ENCODE data around the gene FNDC7. TPM values are rescaled to one million over a fixed set of nuclear protein-coding genes. Genes with fewer than 3 reads are reported as not detected.
A peak's percentile ranks its signal among the peaks of the same experiment; 100 is the strongest.
"Not testable (repeated sequence)": the region's sequence is repeated elsewhere in the genome, so short reads cannot be mapped to it uniquely, and the experiment has no call there.

Gene FNDC7
- total RNA-seq, 6 experiments from 2014 or later, result not detected

- WGBS (ENCODE audit: insufficient coverage, low coverage, low lambda C conversion rate, missing lambda C conversion rate), result 70% methylated on average over 21 of the region's 22 CpGs
- ATAC-seq (peak in 2 of 4 donors; percentile 21 to 36), DNase-seq (no peak)
- peaks cover 7 to 53% (median 25%) of the 10 kb centered on the region in 4 donors for H3K36me3 ChIP-seq
- peaks cover 0 to 9% (median 1%) of the 10 kb centered on the region in 4 donors for H3K4me1 ChIP-seq
- no peaks in the 10 kb centered on the region for H3K27me3 ChIP-seq
- no peak overlapping the region for H3K4me3 ChIP-seq
- H3K27ac ChIP-seq, result peak overlapping the region in 1 of 3 donors; percentile 2
- TF ChIP-seq POLR2A (IDR thresholded peaks at IDR 0.05) (no peak), CTCF (IDR thresholded peaks at IDR 0.05) (no peak)
- intact Hi-C loops (cut with DNase I), result no loop called here
- no peaks in the 10 kb centered on the region for H3K9me3 ChIP-seq
Observed at GRCh38 chr1:108699375-108700332, 13.1 kb upstream of the FNDC7 start.

- Histone ChIP-seq H3K4me1 (no peaks in the 10 kb centered on the region), H3K27me3 (no peaks in the 10 kb centered on the region), H3K9me3 (no peaks in the 10 kb centered on the region), H3K27ac (no peak overlapping the region), H3K4me3 (no peak overlapping the region), H3K36me3 (peaks cover 7 to 45% (median 22%) of the 10 kb centered on the region in 4 donors)
- 85% methylated on average over 5 of the region's 5 CpGs for WGBS (ENCODE audit: insufficient coverage, low coverage, low lambda C conversion rate, missing lambda C conversion rate)
- intact Hi-C loops (cut with DNase I), result no loop called here
- ATAC-seq, result no peak
- no peak for DNase-seq
- TF ChIP-seq POLR2A (IDR thresholded peaks at IDR 0.05), result no peak
- TF ChIP-seq CTCF (IDR thresholded peaks at IDR 0.05), result no peak
Observed at GRCh38 chr1:108701176-108701849, 11.4 kb upstream of the FNDC7 start.

- intact Hi-C loops (cut with DNase I); H3K4me1 ChIP-seq; H3K9me3 ChIP-seq; H3K27me3 ChIP-seq; H3K4me3 ChIP-seq; H3K27ac ChIP-seq; ATAC-seq; DNase-seq: not testable (repeated sequence)
- WGBS (ENCODE audit: insufficient coverage, low coverage, low lambda C conversion rate, missing lambda C conversion rate), result 90% methylated on average over 5 of the region's 6 CpGs
- H3K36me3 ChIP-seq, result peaks cover 7 to 37% (median 17%) of the 10 kb centered on the region in 4 donors
Observed at GRCh38 chr1:108702109-108702508, 10.6 kb upstream of the FNDC7 start.

GRCh38 chr1:108703939-108704338 is 8.8 kb upstream of the FNDC7 start:
- no peak overlapping the region for H3K27ac ChIP-seq
- H3K9me3 ChIP-seq, result no peaks in the 10 kb centered on the region
- DNase-seq, result no peak
- no peaks in the 10 kb centered on the region for H3K27me3 ChIP-seq
- H3K4me3 ChIP-seq, result no peak overlapping the region
- no peak for TF ChIP-seq CTCF (IDR thresholded peaks at IDR 0.05)
- no peak for TF ChIP-seq POLR2A (IDR thresholded peaks at IDR 0.05)
- H3K4me1 ChIP-seq, result no peaks in the 10 kb centered on the region
- peaks cover 5 to 18% (median 8%) of the 10 kb centered on the region in 4 donors for H3K36me3 ChIP-seq
- intact Hi-C loops (cut with DNase I), result no loop called here
- no peak for ATAC-seq
- WGBS (ENCODE audit: insufficient coverage, low coverage, low lambda C conversion rate, missing lambda C conversion rate), result 38% methylated on average over 6 of the region's 6 CpGs

GRCh38 chr1:108704496-108704895 is 8.2 kb upstream of the FNDC7 start:
- H3K36me3 ChIP-seq, result peaks cover 0 to 13% (median 5%) of the 10 kb centered on the region in 4 donors
- H3K4me3 ChIP-seq, result no peak overlapping the region
- DNase-seq (no peak), ATAC-seq (peak in 1 of 4 donors; percentile 16)
- intact Hi-C loops (cut with DNase I), result no loop called here
- no peaks in the 10 kb centered on the region for H3K9me3 ChIP-seq
- H3K27ac ChIP-seq, result no peak overlapping the region
- H3K4me1 ChIP-seq, result no peaks in the 10 kb centered on the region
- no peak for TF ChIP-seq POLR2A (IDR thresholded peaks at IDR 0.05)
- no peak for TF ChIP-seq CTCF (IDR thresholded peaks at IDR 0.05)
- WGBS (ENCODE audit: insufficient coverage, low coverage, low lambda C conversion rate, missing lambda C conversion rate), result 66% methylated on average over 2 of the region's 2 CpGs
- no peaks in the 10 kb centered on the region for H3K27me3 ChIP-seq
